HG03432 (cell line): ENCODE data around the gene MAT2B.
A peak's percentile ranks its signal among the peaks of the same experiment; 100 is the strongest.
"Not testable (repeated sequence)": the region's sequence is repeated elsewhere in the genome, so short reads cannot be mapped to it uniquely, and the experiment has no call there.

Experiments used
- ATAC-seq: cut with Tn5 transposase; IDR thresholded peaks from one replicate; pipeline ENCODE4 v1.9.1; 2021; ENCODE audit warnings: mild to moderate bottlenecking, moderate library complexity; ENCODE audit not compliant: unreplicated experiment

MAT2B gene

GRCh38 chr5:163503106-163504078, 2.0 kb upstream of the MAT2B start:
- peak; percentile 9 for ATAC-seq

- no peak for ATAC-seq
These were observed 1.1 kb upstream of the MAT2B start for GRCh38 chr5:163504079-163504931.

- peak; percentile 1 for ATAC-seq
These were observed 411 bp upstream of the MAT2B start for GRCh38 chr5:163505049-163505367.

GRCh38 chr5:163506095-163506457, 657 bp downstream of the MAT2B start:
- peak; percentile 9 for ATAC-seq

DNA sequence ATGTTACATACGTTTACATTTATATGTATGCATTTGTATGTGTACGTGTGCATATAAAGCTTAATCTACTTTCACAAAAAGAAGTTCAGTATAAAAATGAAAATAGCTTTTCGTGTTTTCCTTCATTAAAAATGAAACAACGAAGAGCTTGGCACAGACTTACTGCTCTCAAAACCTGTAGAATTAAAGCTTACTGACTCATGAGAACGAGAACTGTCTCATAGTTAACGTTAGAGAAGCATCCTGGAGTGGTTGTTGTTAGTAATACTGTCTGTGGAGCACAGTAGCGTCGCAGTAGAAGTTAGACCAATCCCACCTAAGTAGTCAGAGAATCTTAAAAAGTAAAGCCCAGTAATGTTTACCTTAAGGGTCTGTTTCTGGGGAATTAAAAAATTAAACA, 1.3 kb downstream of the MAT2B start:
- ATAC-seq = no peak

- ATAC-seq = no peak
These were observed 3.3 kb downstream of the MAT2B start for GRCh38 chr5:163508753-163509152.

GRCh38 chr5:163509291-163509951, 4.0 kb downstream of the MAT2B start:
- no peak for ATAC-seq

GRCh38 chr5:163512526-163512925, 7.1 kb downstream of the MAT2B start:
- ATAC-seq = no peak

- ATAC-seq = no peak
These were observed 19.7 kb downstream of the MAT2B start for GRCh38 chr5:163525096-163525495.

- ATAC-seq = no peak
These were observed 24.3 kb downstream of the MAT2B start for GRCh38 chr5:163529698-163530097.

GRCh38 chr5:163531272-163531671, 25.9 kb downstream of the MAT2B start:
- ATAC-seq = no peak

DNA sequence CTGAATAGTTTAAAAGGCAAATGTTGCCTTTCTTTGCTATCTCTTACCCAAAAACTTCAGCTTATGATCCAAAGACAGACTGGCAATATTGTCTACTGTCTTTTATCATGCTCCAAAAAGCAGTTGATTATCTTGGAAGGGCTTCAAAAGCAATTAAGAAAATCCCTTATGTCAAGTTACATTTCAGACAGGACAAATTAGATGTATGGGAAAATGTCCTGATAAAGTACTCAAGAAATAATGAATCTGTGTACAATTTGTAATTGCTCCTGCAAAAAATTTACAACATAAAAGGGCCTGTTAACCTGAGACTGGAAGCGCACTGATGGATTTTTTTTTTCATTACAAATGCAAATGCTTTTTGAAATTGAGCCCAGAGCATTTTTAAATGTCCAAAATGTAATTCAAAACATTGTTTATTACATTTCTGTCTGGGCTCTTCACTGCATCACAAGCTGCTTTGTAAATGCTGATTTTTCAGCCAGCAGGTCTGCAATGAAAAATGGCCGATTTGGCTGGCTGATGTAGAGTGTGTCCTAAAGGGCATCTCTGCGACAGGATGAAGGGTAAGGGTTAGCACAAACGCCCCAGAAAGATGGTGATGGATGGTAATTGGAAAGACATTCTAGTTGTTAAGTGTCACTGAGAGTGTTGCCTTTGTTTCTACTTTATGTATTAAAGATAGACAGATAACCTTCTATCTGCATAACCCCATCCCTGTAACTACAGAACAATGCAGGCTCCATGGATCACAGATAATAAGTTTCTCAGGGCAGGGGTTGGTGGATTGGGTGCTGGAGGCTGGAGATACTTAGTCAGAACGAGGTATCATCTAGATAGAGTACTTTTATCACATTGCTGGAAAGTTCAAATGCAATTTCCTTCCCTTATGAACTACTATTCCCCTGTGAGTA, 27.0 kb downstream of the MAT2B start:
- no peak for ATAC-seq

GRCh38 chr5:163533223-163533622, 27.8 kb downstream of the MAT2B start:
- no peak for ATAC-seq

DNA sequence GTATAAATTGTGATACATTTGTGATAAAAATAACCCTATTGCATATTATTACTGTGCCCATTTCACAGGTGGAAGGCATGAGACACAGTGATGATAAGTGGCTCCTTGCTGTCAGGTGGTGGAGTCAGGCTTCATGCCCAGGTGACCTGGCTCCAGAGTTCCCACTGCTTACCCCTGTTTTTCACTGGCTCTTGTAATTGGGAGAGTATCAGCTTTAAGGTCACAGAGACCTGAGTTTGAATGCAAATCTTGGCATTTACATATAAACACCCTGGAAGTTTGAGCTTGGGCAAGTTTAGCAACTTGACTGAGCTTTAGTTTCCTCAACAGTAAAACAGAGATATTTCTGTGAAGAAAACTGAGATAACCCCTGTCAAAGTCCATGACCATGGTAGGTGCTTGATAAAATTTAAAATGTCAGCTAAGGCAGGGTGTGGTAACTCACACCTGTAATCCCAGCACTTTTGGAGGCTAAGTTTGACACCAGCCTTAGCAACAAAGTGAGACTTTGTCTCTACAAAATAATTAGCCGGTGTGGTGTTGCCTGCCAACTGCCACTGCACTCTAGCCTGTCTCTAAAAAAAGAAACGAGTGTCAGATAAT, 29.2 kb downstream of the MAT2B start:
- no peak for ATAC-seq

- ATAC-seq = no peak
These were observed 29.9 kb downstream of the MAT2B start for GRCh38 chr5:163535290-163535689.

DNA sequence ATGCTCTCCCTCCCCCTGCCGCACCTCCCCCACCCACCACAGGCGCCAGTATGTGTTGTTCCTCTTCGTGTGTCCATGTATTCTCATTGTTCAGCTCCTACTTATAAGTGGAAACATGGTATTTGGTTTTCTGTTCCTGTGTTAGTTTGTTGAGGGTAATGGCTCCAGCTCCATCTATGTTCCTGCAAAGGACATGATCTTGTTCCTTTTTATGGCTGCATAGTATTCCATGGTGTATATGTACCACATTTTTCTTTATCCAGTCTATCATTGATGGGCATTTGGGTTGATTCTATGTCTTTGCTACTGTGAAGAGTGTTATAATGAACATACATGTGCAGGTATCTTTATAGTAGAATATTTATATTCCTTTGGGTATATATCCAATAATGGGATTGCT, 31.0 kb downstream of the MAT2B start:
- not testable (repeated sequence) for ATAC-seq

GRCh38 chr5:163540696-163541095, 35.3 kb downstream of the MAT2B start:
- no peak for ATAC-seq

- no peak for ATAC-seq
These were observed 37.4 kb downstream of the MAT2B start for GRCh38 chr5:163542771-163543170.

GRCh38 chr5:163544041-163544440, 38.6 kb downstream of the MAT2B start:
- ATAC-seq = no peak

DNA sequence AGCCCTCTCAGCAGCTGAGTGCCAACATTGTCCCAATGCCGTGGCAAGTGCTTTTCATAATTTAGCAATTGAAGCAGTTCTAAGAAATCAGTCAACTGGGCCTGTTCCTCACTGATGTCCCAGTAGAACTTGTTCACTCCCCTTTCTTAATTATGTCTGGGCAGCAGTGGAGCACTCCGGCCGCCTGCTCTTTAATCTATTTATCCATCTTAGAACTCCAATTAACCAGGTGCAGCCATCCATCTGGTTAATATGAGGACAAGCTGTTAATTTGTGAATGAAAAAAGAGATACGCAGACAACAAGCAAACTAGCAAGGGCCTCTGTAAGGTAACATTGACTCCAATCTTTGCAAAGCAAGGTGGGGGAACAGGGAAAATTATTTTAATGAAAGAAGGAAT, 39.4 kb downstream of the MAT2B start:
- ATAC-seq = no peak
